Kidney (tissue), 14 donors: ENCODE results near the gene SEMA4C. TPM values are rescaled to one million over a fixed set of nuclear protein-coding genes. Genes with fewer than 3 reads are reported as not detected.

Experiments used
- DNase-seq, 5 donors: peaks; one replicate each; pipeline ENCODE4 v3.0.0-alpha.2; 2013 to 2020
- FAIRE-seq: peaks from 2 replicates; lab custom pipeline; 2012; peaks lifted over from hg19 to GRCh38; lab: Jason Lieb, UNC
- H3K27ac ChIP-seq, 2 donors: one replicate each; pipeline ENCODE4 v1.7.0; 2013; ENCODE audit warnings: low read depth in 2 of 2, low read length in 2 of 2, inconsistent platforms in 1 of 2
- H3K27me3 ChIP-seq: one replicate; pipeline ENCODE4 v1.7.1; 2013; ENCODE audit warnings: low read length, inconsistent platforms; ENCODE audit not compliant: control insufficient read depth, insufficient read depth
- H3K36me3 ChIP-seq, 3 donors: one replicate each; pipeline versions ENCODE4 v1.7.0 to v1.7.1; 2013; ENCODE audit warnings: low read length in 3 of 3, control low read depth in 1 of 3, inconsistent platforms in 1 of 3; ENCODE audit not compliant: insufficient read depth in 3 of 3, control insufficient read depth in 2 of 3
- H3K4me1 ChIP-seq, 3 donors: one replicate each; pipeline versions ENCODE4 v1.7.0 to v1.7.1; 2013; ENCODE audit warnings: low read length in 3 of 3, inconsistent platforms in 1 of 3, low read depth in 1 of 3; ENCODE audit not compliant: control insufficient read depth in 2 of 3, insufficient read depth in 2 of 3
- H3K4me3 ChIP-seq, 3 donors: one replicate each; pipeline versions ENCODE4 v1.7.0 to v1.8.1; 2013; ENCODE audit warnings: low read length in 3 of 3, control low read depth in 1 of 3, inconsistent platforms in 1 of 3
- H3K9ac ChIP-seq, 3 donors: one replicate each; pipeline versions ENCODE4 v1.7.0 to v1.7.1; 2013; ENCODE audit warnings: low read length in 3 of 3, control low read depth in 1 of 3, inconsistent platforms in 1 of 3
- H3K9me3 ChIP-seq, 3 donors: one replicate each; pipeline versions ENCODE4 v1.7.0 to v1.7.1; 2013; ENCODE audit warnings: low read length in 3 of 3, control low read depth in 1 of 3, inconsistent platforms in 1 of 3; ENCODE audit not compliant: control insufficient read depth in 2 of 3, insufficient read depth in 1 of 3
- intact Hi-C: fragments of 100-400 bp; cut with DNase I; formaldehyde crosslinking; loops from one replicate; pipeline ENCODE4 v1.11.1; 2022
- polyA plus RNA-seq: library from polyadenylated mRNA; stranded (reverse); fragments of 350-450 nt; fragmentation: Illumina TruSeq; extraction: RNeasy Lipid Tissue Mini Kit (QIAGEN cat#74804); gene quantifications from one replicate; pipeline ENCODE4 v1.2.3, GENCODE V29; 2014; ENCODE audit warnings: low read depth, low replicate concordance; ENCODE audit not compliant: insufficient read depth
- total RNA-seq: library from RNA; stranded (reverse); fragmentation: NEBNext Ultra II Directional; extraction: Animal tissue kit (Norgen Biotek cat#: 25700); gene quantifications from one replicate; pipeline ENCODE4 v1.2.1, GENCODE V29; 2021
- TF ChIP-seq, protein P1 (sequence below): IDR thresholded peaks from 3 replicates; pipeline ENCODE4 v1.5.1; 2012; ENCODE audit warnings: mild to moderate bottlenecking, moderate library complexity, borderline replicate concordance; ENCODE audit not compliant: insufficient read depth; ENCODE audit errors: extremely low read depth
- donor health status: control.
- donor health status: control.
- donor health status: control.
- donor health status: control.
- donor health status: control.
- donor health status: DM: yes; HTN: yes; CAD: no.
- donor health status: Normal renal cell carcinoma (clear cell type).

The SEMA4C gene
- total and polyA plus RNA-seq, 2 donors from 2014 or later, result 11.1 to 44.6 TPM

DNA sequence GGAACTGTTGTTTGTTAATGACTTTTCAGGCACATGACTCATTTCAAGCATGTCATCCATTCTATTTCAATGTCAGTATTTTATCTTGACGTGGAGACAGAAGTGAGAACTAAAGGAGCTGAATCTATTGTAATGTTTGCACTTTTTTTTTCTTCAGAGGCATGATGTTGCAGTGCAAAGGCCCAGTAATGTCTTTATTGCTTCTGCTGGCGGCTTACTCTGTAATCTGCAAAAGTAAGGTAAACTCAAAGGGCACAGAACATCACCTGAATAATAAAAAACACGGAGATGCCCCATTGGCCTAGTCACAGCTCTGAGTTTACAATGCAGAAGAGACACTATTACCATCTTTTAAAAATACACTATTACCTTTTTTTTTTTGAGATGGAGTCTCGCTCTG, 56.2 kb downstream of the SEMA4C start:
- FAIRE-seq, result no peak

DNA sequence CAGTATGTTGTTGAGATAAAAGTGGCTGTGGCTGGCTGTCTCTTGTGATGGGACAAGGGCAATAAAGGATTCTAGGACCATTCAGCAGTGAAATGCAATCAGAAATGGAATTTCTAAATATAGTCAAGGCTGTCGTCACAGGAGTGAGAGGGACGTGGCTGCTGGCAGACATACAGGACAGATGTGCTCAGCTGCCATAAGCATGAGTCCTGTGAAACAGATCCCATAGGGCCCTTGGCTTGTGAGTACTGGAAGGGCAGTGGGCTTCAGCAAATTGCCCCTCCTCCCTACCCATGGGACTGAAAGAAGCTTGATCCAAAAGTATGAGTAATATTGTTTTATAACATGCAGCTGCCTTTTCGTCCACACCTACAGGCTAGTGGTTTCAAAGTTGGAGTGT, 58.0 kb downstream of the SEMA4C start:
- H3K4me3 ChIP-seq, result no peak overlapping the region
- TF ChIP-seq, protein P1, sequence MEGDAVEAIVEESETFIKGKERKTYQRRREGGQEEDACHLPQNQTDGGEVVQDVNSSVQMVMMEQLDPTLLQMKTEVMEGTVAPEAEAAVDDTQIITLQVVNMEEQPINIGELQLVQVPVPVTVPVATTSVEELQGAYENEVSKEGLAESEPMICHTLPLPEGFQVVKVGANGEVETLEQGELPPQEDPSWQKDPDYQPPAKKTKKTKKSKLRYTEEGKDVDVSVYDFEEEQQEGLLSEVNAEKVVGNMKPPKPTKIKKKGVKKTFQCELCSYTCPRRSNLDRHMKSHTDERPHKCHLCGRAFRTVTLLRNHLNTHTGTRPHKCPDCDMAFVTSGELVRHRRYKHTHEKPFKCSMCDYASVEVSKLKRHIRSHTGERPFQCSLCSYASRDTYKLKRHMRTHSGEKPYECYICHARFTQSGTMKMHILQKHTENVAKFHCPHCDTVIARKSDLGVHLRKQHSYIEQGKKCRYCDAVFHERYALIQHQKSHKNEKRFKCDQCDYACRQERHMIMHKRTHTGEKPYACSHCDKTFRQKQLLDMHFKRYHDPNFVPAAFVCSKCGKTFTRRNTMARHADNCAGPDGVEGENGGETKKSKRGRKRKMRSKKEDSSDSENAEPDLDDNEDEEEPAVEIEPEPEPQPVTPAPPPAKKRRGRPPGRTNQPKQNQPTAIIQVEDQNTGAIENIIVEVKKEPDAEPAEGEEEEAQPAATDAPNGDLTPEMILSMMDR, result no peak
- H3K27ac ChIP-seq, result no peak overlapping the region
- FAIRE-seq (no peak), DNase-seq (peak in 1 of 5 donors; percentile 68)
- H3K36me3 ChIP-seq, result peaks cover 0 to 3% (median 0%) of the 10 kb centered on the region in 3 donors
- H3K27me3 ChIP-seq, result no peaks in the 10 kb centered on the region
- no peaks in the 10 kb centered on the region for H3K9me3 ChIP-seq
- H3K4me1 ChIP-seq, result peaks cover 0 to 4% (median 0%) of the 10 kb centered on the region in 3 donors
- no peak overlapping the region for H3K9ac ChIP-seq
- intact Hi-C loops, result no loop called here

More for the DNA sequence above, 56.2 kb downstream of the SEMA4C start:
- H3K27ac ChIP-seq, result no peak overlapping the region
- no peak overlapping the region for H3K9ac ChIP-seq
- H3K4me1 ChIP-seq, result peaks cover 0 to 17% (median 5%) of the 10 kb centered on the region in 3 donors
- peaks cover 0 to 3% (median 0%) of the 10 kb centered on the region in 3 donors for H3K36me3 ChIP-seq
- H3K27me3 ChIP-seq, result no peaks in the 10 kb centered on the region
- intact Hi-C loops, result no loop called here
- DNase-seq, result no peak
- no peaks in the 10 kb centered on the region for H3K9me3 ChIP-seq
- H3K4me3 ChIP-seq, result no peak overlapping the region
- TF ChIP-seq, protein P1, result no peak

DNA sequence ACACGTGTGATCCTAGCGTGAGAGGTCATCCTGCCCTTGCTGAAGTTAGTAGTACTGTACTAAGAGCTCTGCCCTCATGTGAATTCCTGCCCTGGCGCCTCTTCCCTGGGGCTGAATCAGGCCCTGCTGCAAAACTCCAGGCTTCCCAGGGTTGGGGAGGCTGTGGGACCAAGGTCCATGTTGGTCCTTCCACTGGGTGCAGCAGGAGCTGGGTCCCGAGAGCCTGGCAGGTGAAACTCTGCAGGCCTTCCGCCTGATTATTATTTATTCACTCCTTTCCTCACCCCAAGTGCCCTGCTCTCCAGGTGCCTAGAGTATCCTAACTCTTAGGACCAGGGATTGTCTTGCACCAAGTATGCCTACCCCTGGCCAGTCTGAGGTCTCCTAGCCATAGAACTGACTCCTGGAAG, 59.1 kb downstream of the SEMA4C start:
- FAIRE-seq (no peak), DNase-seq (peak in 1 of 5 donors; percentile 22)
- Histone ChIP-seq H3K27me3 (no peaks in the 10 kb centered on the region), H3K9ac (no peak overlapping the region), H3K27ac (no peak overlapping the region), H3K4me3 (no peak overlapping the region), H3K9me3 (no peaks in the 10 kb centered on the region), H3K36me3 (peaks cover 0 to 3% (median 0%) of the 10 kb centered on the region in 3 donors), H3K4me1 (peaks cover 0 to 4% (median 0%) of the 10 kb centered on the region in 3 donors)
- intact Hi-C loops, result no loop called here
- TF ChIP-seq, protein P1, result no peak
